Uterus (tissue), 4 donors: Measurements from ENCODE around the gene HSPG2. TPM values are rescaled to one million over a fixed set of nuclear protein-coding genes. Genes with fewer than 3 reads are reported as not detected.

Experiments
- DNase-seq, 2 donors: peaks; one replicate each; pipeline ENCODE4 v3.0.0-alpha.2; 2019 to 2020
- H3K27ac ChIP-seq, 2 donors: fragments of 200-600 bp; sonication (generic); 1 replicate in 1 of 2; 2 replicates in 1 of 2; pipeline ENCODE4 v1.5.1; 2016 to 2018
- H3K27me3 ChIP-seq, 2 donors: fragments of 200-600 bp; sonication (generic); one replicate each; pipeline ENCODE4 v1.5.1; 2018 to 2019; ENCODE audit warnings: control low read depth in 1 of 2
- H3K36me3 ChIP-seq, 2 donors: fragments of 200-600 bp; sonication (generic); one replicate each; pipeline ENCODE4 v1.5.1; 2019; ENCODE audit warnings: control low read depth in 1 of 2
- H3K4me1 ChIP-seq, 2 donors: fragments of 200-600 bp; sonication (generic); one replicate each; pipeline ENCODE4 v1.5.1; 2018 to 2019; ENCODE audit warnings: control low read depth in 1 of 2
- H3K4me3 ChIP-seq, 2 donors: fragments of 200-600 bp; sonication (generic); 1 replicate in 1 of 2; 2 replicates in 1 of 2; pipeline ENCODE4 v1.5.1; 2018 to 2019; ENCODE audit warnings: mild to moderate bottlenecking in 1 of 2
- H3K9me3 ChIP-seq, 2 donors: fragments of 200-600 bp; sonication (generic); one replicate each; pipeline ENCODE4 v1.5.1; 2019; ENCODE audit warnings: control low read depth in 1 of 2
- POLR2A ChIP-seq, 2 donors: fragments of 450-650 bp; IDR thresholded peaks; one replicate each; pipeline ENCODE4 v1.6.1; 2016; ENCODE audit warnings: antibody characterized with exemption in 2 of 2, mild to moderate bottlenecking in 1 of 2, moderate library complexity in 1 of 2
- intact Hi-C: fragments of 100-400 bp; cut with DNase I; formaldehyde crosslinking; loops from one replicate; pipeline ENCODE4 v1.15.1; 2023; ENCODE audit warnings: low total_unique reads
- total RNA-seq, 4 donors: library from RNA; depleted of rRNA in 3 of 4; stranded (reverse); fragments of >200 nt in 3 of 4; gene quantifications; one replicate each; pipeline versions ENCODE4 v1.1.0 to v1.2.4, GENCODE V29; 2014 to 2023
- TF ChIP-seq, protein P1 (sequence below), 4 experiments: fragments of 200-600 bp in 2 of 4; fragments of 450-650 bp in 2 of 4; sonication (generic) in 2 of 4; IDR thresholded peaks; one replicate each; pipeline ENCODE4 v1.5.1; 2016 to 2019; ENCODE audit warnings: antibody characterized with exemption in 4 of 4, mild to moderate bottlenecking in 2 of 4, moderate library complexity in 1 of 4
- donor health status: DM: yes; HTN: yes; CAD: no.

Gene HSPG2
- total RNA-seq, 4 donors from 2014 or later = 96.8 to 677 (median 290) TPM

DNA sequence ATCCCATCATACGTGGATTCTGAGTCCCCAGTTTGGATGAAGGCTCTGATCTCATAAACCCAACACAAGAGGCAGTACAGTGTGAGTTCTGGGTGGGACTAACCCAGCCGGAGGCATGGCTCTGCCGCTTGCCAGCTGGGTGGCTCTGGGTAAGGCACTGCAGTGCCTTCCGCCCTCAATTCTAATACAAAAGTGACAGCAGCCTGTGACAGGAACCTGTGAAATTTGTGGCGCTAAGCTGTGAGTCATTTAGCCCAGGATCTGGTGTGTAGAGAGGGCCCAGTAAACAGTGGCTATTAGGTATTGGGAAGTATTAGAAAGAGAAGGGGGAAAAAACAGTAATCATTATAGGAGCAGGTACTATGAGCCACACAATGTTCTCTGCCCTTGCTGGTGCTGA lies 23.3 kb downstream of the HSPG2 start:
- TF ChIP-seq, protein P1, sequence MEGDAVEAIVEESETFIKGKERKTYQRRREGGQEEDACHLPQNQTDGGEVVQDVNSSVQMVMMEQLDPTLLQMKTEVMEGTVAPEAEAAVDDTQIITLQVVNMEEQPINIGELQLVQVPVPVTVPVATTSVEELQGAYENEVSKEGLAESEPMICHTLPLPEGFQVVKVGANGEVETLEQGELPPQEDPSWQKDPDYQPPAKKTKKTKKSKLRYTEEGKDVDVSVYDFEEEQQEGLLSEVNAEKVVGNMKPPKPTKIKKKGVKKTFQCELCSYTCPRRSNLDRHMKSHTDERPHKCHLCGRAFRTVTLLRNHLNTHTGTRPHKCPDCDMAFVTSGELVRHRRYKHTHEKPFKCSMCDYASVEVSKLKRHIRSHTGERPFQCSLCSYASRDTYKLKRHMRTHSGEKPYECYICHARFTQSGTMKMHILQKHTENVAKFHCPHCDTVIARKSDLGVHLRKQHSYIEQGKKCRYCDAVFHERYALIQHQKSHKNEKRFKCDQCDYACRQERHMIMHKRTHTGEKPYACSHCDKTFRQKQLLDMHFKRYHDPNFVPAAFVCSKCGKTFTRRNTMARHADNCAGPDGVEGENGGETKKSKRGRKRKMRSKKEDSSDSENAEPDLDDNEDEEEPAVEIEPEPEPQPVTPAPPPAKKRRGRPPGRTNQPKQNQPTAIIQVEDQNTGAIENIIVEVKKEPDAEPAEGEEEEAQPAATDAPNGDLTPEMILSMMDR (IDR thresholded peaks at IDR 0.05) = no peak
- no peak for TF ChIP-seq POLR2A (IDR thresholded peaks at IDR 0.05)
- intact Hi-C loops = no loop called here

DNA sequence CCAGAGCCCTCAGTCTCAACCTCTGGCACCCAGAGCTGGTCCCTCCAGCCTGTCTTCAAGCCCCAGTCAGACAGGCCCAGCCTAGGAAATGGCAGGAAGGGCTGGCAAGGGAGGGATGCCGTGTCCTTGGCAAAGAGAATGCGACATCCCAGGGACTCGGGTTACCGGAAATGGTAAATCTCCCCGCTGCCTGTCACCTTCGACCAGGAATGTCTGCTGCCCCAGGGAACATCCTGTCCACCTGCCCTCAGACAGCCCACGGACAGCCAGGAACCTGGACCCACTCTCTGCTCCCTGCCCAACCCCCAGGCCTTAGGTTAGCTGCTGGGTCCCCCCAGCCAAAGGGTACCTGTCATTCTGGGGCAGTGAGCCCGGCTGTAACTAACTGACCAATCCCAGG lies 23.9 kb downstream of the HSPG2 start:
- DNase-seq = no peak
- no peaks in the 10 kb centered on the region for H3K36me3 ChIP-seq
- peaks cover 16 to 71% of the 10 kb centered on the region in 2 donors for H3K4me1 ChIP-seq
- peak overlapping the region; percentile 93 for H3K27ac ChIP-seq
- no peak overlapping the region for H3K4me3 ChIP-seq
- intact Hi-C loops = no loop called here
- H3K27me3 ChIP-seq = no peaks in the 10 kb centered on the region
- TF ChIP-seq, protein P1 (IDR thresholded peaks at IDR 0.05) = no peak
- no peak for TF ChIP-seq POLR2A (IDR thresholded peaks at IDR 0.05)
- no peaks in the 10 kb centered on the region for H3K9me3 ChIP-seq

More for the DNA sequence above, 23.3 kb downstream of the HSPG2 start:
- no peak for DNase-seq
- Histone ChIP-seq H3K9me3 (no peaks in the 10 kb centered on the region), H3K27ac (peak overlapping the region; percentile 93), H3K27me3 (no peaks in the 10 kb centered on the region), H3K4me3 (no peak overlapping the region), H3K4me1 (peaks cover 16 to 69% of the 10 kb centered on the region in 2 donors), H3K36me3 (no peaks in the 10 kb centered on the region)

DNA sequence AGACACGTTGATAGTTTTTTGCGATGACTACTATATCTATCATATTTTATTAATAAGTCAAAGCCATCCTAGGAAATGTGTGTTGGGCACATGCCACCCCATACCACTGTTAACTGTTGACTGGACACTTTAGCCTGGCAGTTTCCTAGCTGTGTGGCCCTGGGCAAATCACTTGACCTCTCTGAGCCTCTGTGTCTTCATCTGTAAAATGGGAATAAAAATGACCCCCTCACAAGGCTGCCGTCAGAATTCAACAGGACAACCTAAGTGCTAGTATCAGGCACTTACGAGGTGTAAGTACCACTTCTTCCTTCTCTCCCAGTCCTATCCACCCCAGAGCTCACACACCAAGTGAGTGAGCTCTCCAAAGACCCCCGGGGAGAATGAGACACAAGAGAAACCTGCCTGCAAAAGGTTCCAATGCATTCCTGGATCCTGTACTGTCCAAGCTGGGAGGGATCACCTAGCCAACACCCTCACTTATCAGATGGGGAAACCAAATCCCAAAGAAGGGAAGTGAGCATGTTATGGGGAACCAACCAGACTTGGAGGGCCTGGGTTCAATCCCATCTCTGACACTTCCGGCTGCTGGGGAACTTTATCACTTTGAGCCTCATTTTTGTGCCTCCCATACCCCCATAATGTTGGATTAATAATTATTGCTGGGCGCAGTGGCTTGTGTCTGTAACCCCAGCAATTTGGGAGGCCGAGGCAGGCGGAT lies 24.9 kb downstream of the HSPG2 start:
- Histone ChIP-seq H3K4me3 (no peak overlapping the region), H3K4me1 (peaks cover 21 to 75% of the 10 kb centered on the region in 2 donors), H3K27me3 (no peaks in the 10 kb centered on the region), H3K27ac (peak overlapping the region; percentile 93), H3K36me3 (no peaks in the 10 kb centered on the region), H3K9me3 (no peaks in the 10 kb centered on the region)
- DNase-seq = no peak
- TF ChIP-seq, protein P1 (IDR thresholded peaks at IDR 0.05) = no peak
- TF ChIP-seq POLR2A (IDR thresholded peaks at IDR 0.05) = no peak
- intact Hi-C loops = no loop called here

DNA sequence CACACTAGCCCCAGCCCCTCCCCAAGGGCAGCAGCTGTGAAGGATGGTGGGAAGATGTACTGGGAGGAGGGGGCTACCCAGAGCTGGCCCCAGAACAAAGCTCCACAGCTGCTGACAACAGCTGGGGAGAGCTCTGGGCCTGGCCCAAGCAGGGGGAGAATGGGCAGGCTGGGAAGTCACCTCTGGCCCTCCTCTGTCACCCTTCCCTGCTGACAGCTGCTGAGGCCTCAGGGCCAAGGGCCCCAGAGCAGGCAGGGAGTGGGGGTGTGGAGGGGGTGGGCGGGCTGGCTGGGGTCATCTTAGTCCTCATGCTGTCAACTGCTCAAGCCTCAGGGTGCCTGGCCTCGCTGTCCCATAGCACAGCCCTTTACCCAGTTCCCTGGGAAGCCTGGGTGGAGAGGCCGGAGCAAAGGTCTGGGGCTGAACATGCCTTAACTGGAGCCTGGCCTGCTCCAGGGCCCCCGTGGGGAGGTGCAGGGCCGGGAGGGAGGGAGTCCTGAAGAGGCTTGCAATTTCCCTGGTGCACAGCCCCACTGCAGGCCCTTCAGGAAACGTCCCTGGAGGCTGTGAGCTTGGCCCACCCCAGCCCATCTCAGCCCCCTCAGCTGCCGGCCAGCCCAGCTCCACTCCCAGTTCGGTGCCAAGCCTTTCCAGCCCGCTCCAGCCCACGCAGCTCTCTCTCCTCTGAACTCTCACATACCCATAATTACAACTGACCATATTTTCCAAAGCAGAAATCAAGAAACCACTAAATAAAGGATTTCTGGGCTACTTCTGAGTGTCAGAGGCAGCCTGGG lies 25.7 kb downstream of the HSPG2 start:
- H3K36me3 ChIP-seq = no peaks in the 10 kb centered on the region
- intact Hi-C loops = no loop called here
- H3K4me3 ChIP-seq = no peak overlapping the region
- TF ChIP-seq, protein P1 (IDR thresholded peaks at IDR 0.05) = no peak
- peak in 1 of 2 donors; percentile 20 for TF ChIP-seq POLR2A (IDR thresholded peaks at IDR 0.05)
- H3K27me3 ChIP-seq = no peaks in the 10 kb centered on the region
- H3K4me1 ChIP-seq = peaks cover 27 to 75% of the 10 kb centered on the region in 2 donors
- no peaks in the 10 kb centered on the region for H3K9me3 ChIP-seq
- DNase-seq = peak; percentile 80 to 83
- peak overlapping the region; percentile 93 for H3K27ac ChIP-seq
